GM12864 (cell line): ENCODE measurements around the gene UNC13D.

Experiments
- DNase-seq: peaks from one replicate; pipeline ENCODE4 v3.0.0-alpha.2; 2011; ENCODE audit warnings: low read depth
- H3K4me3 ChIP-seq: 2 replicates; pipeline ENCODE4 v1.5.1; 2011; ENCODE audit warnings: mild to moderate bottlenecking, low read depth, low read length, control low read depth
- TF ChIP-seq, protein P1 (sequence below): IDR thresholded peaks from 2 replicates; pipeline ENCODE4 v1.5.1; 2011; ENCODE audit warnings: low read depth, mild to moderate bottlenecking, moderate library complexity, low read length, control low read depth, inconsistent platforms; ENCODE audit errors: missing control alignments

The UNC13D gene

DNA sequence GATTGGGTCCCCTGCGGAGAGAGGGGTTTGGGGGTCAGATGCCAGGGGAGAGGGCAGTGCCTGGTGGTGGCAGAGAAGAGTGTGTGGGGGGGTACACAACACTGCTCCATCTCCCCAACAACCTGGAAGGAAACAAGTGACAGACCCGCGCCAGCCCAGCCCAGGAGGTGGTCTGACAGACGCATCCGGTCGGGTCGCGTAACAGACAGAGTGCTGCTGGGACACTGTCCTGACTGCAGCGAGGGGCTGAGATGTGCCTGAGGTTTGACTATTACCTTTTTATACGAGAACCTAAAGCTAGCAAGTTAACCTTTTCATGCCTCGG is 16.2 kb downstream of the UNC13D start:
- DNase-seq = no peak

DNA sequence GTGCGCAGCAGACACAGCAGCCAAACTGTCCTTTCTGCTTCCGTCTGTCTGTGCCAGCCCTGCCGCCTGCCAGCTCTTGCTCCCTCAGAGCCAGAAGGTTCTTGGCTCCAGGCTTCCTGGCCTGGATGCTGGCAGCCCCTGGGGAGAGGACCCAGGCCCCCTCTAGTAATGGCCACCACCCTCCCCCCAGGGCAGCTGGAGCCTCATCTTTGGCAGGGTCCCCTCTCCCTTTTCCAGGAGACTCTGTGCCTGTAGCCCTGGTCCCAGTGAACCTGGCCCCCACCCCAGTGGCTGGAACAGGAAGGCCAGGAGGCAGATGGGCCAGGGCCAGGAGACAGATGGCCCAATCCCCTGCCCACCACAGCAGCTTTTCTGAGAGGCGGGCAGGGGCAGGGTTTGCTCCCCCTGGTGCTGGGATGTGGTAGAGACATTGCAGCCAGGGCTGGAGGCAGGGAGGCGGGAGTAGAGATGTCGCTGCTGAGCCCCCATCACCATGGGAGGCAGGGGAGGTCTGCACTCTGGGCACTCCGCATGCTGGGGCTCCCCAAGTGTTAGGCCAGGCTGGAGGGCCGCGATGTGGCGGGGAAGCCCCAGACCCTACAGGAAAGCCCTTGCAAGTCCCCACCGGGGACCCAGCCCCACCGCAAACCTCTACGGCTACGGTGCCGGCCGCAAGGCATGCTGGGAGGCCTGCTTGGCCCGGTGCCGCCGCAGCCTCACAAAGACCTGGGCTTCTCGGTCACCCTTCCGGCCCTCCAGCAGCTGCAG is 16.7 kb downstream of the UNC13D start:
- TF ChIP-seq, protein P1, sequence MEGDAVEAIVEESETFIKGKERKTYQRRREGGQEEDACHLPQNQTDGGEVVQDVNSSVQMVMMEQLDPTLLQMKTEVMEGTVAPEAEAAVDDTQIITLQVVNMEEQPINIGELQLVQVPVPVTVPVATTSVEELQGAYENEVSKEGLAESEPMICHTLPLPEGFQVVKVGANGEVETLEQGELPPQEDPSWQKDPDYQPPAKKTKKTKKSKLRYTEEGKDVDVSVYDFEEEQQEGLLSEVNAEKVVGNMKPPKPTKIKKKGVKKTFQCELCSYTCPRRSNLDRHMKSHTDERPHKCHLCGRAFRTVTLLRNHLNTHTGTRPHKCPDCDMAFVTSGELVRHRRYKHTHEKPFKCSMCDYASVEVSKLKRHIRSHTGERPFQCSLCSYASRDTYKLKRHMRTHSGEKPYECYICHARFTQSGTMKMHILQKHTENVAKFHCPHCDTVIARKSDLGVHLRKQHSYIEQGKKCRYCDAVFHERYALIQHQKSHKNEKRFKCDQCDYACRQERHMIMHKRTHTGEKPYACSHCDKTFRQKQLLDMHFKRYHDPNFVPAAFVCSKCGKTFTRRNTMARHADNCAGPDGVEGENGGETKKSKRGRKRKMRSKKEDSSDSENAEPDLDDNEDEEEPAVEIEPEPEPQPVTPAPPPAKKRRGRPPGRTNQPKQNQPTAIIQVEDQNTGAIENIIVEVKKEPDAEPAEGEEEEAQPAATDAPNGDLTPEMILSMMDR = peak; percentile 80
- no peak for DNase-seq
- H3K4me3 ChIP-seq = peak overlapping the region; percentile 11; the same call in 1 of the 2 replicates

More for the DNA sequence above, 16.2 kb downstream of the UNC13D start:
- H3K4me3 ChIP-seq = no peak overlapping the region
- TF ChIP-seq, protein P1 = no peak

DNA sequence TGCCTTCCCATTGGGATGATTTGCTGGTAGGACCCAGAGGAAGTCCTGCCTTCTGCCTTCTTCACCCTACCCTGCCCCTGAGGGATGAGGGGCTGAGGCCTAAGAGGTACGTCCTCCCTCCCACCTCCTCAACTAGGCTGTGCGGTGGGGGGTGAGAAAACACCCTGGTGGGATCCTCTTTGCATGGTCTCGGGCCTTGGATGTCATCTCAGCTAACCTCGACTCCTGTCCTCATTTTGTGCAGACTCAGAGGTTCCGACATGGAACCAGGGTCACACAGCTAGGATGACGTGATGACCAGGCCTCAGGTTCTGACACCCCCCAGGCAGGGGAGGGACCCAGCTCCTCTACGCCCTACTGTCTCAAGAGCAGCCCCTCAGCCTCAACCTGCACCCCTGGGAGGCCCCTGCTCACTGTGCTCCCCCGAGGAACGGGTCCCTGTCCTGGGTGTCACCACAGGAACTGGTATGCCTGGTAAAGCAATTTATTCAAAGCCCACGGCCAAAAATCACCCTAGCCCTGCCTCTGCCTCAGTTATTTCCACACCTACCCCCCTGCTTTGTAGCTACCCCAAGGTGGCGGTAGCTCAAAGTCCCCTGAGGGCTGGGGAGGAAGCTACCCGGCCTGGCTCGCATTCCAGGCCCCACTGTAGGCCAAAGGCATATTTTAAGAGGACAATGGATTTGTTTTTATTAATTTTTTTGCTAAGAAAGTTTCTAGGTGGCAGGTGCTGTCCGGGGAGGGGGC is 17.5 kb downstream of the UNC13D start:
- no peak for DNase-seq
- TF ChIP-seq, protein P1 = no peak
- no peak overlapping the region for H3K4me3 ChIP-seq

DNA sequence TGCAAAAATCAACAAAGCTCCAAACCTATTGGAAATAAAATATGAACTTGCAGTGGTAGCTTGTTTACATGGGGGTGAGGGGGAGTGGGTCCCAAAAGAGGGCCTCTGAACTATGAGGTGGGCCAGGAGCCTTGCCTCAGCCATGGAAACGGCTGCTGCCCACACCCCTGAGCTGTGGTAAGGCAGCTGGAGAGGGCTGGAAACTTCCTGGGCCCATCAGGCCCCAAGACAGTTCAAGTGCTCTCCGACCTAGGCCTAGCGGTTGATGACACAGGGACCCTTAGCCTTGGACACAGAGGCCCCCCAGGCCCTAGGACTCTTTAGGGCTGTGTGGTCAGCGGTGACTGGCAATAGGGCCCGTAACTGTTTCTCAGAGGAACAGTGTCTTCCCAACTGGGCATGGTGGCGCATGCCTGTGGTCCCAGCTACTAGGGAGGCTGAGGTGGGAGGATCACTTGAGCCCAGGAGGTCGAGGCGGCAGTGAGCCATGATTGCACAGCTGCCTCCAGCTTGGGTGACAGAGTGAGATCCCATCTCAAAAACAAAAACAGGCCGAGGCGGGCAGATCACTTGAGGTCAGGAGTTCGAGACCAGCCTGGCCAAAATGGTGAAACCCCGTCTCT is 18.3 kb downstream of the UNC13D start:
- DNase-seq = no peak
- H3K4me3 ChIP-seq = no peak overlapping the region
- TF ChIP-seq, protein P1 = no peak

DNA sequence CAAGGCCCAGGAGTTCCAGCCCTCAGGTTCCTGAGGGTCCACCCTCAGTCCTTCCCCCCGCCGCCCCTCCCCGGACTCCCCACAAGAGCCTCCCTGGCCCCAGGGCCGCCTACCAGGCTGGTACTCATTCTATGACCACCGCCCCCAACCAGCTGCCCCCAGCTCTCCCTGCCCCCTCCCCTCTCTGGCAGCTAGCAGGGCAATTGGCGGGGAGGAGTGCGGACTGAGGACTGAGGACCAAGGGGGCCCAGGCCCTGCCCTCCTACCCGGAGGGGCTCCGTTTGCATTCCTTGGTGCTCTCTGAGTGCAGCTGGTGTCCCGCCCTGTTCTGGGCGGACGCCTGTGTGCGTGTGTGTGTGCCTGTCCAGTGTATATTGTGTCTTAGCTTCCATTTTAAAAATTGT is 19.1 kb downstream of the UNC13D start:
- DNase-seq = no peak
- H3K4me3 ChIP-seq = no peak overlapping the region
- TF ChIP-seq, protein P1 = no peak

DNA sequence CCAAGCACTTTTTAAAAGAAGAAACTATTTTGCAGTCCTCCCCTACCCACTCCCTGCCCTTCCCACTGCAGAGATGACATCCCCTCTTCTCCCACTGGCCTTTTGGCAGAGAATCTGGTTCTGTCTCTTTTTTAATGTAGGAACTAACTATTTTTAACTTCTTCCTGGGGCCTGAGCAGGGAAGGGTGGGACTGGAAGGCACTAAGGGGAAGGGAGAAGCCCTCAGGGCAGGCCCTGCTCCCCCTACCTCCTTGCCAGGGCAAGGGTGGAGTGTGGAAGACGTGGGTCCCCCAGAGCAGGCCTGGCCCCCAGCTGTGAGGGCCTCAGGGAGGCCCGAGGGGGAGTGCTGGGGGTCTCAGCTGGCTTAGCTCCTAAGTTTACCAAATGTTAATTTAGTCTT is 19.5 kb downstream of the UNC13D start:
- H3K4me3 ChIP-seq = no peak overlapping the region
- TF ChIP-seq, protein P1 = no peak
- DNase-seq = no peak
